Muscle layer of colon (tissue), 2 donors: ENCODE results near the gene PPP2R5D.
"Not testable (repeated sequence)": the region's sequence is repeated elsewhere in the genome, so short reads cannot be mapped to it uniquely, and the experiment has no call there.

Experiments used
- H3K27ac ChIP-seq: one replicate; pipeline ENCODE4 v1.7.0; 2013; ENCODE audit warnings: low read depth, mild to moderate bottlenecking, low read length, moderate library complexity
- H3K27me3 ChIP-seq, 2 donors: one replicate each; pipeline ENCODE4 v1.7.0; 2013; ENCODE audit warnings: low read length in 2 of 2, mild to moderate bottlenecking in 2 of 2; ENCODE audit not compliant: insufficient read depth in 2 of 2, control insufficient read depth in 1 of 2
- H3K36me3 ChIP-seq: one replicate; pipeline ENCODE4 v1.7.0; 2013; ENCODE audit warnings: mild to moderate bottlenecking, low read length; ENCODE audit not compliant: insufficient read depth
- H3K4me1 ChIP-seq: one replicate; pipeline ENCODE4 v1.7.0; 2013; ENCODE audit warnings: mild to moderate bottlenecking, low read length; ENCODE audit not compliant: insufficient read depth
- H3K4me3 ChIP-seq, 2 donors: one replicate each; pipeline ENCODE4 v1.7.0; 2013; ENCODE audit warnings: low read length in 2 of 2, low read depth in 1 of 2, mild to moderate bottlenecking in 1 of 2, moderate library complexity in 1 of 2
- H3K9ac ChIP-seq: one replicate; pipeline ENCODE4 v1.7.0; 2013; ENCODE audit warnings: low read length
- H3K9me3 ChIP-seq: one replicate; pipeline ENCODE4 v1.7.0; 2013; ENCODE audit warnings: mild to moderate bottlenecking, low read length
- donor health status: abdominal sarcoma.
- donor health status: Adenocarcinoma of cecum.

PPP2R5D gene

GRCh38 chr6:43036712-43037111 is 52.3 kb downstream of the PPP2R5D start:
- Histone ChIP-seq H3K27ac (no peak overlapping the region), H3K9ac (no peak overlapping the region)

GRCh38 chr6:43037197-43037596 is 52.8 kb downstream of the PPP2R5D start:
- no peaks in the 10 kb centered on the region for H3K27me3 ChIP-seq
- H3K4me1 ChIP-seq: peaks cover 3% of the 10 kb centered on the region
- H3K4me3 ChIP-seq: no peak overlapping the region
- no peak overlapping the region for H3K27ac ChIP-seq
- H3K9ac ChIP-seq: no peak overlapping the region
- H3K36me3 ChIP-seq: peaks cover 41% of the 10 kb centered on the region
- no peaks in the 10 kb centered on the region for H3K9me3 ChIP-seq

More at GRCh38 chr6:43036712-43037111, 52.3 kb downstream of the PPP2R5D start:
- Histone ChIP-seq H3K27me3 (no peaks in the 10 kb centered on the region), H3K36me3 (peaks cover 41% of the 10 kb centered on the region), H3K4me3 (no peak overlapping the region), H3K4me1 (peaks cover 3% of the 10 kb centered on the region), H3K9me3 (no peaks in the 10 kb centered on the region)

DNA sequence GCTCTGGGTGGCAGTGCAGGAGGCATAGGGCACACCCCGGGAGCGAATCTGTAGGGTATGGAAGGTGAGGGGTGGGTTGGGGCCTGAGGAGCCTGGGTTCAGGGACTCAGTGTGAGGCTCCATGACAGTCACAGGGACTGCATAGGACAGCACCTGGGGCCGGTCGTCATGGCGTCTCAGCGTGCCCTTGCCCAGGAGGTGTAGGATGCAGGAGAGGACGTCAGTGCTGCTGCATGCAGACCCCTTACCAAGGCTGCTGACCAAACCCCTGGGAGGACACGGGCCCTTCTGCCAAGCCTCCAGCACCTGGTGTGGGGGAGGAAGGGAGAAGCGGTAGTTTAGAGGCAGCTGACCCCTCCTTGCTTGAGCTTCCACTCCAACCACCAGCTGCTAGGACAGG is 53.3 kb downstream of the PPP2R5D start:
- no peaks in the 10 kb centered on the region for H3K9me3 ChIP-seq
- H3K36me3 ChIP-seq: peaks cover 41% of the 10 kb centered on the region
- no peaks in the 10 kb centered on the region for H3K27me3 ChIP-seq
- no peak overlapping the region for H3K27ac ChIP-seq
- peaks cover 3% of the 10 kb centered on the region for H3K4me1 ChIP-seq
- H3K9ac ChIP-seq: no peak overlapping the region
- H3K4me3 ChIP-seq: no peak overlapping the region

GRCh38 chr6:43038727-43039126 is 54.4 kb downstream of the PPP2R5D start:
- Histone ChIP-seq H3K4me3 (no peak overlapping the region), H3K27me3 (no peaks in the 10 kb centered on the region), H3K36me3 (peaks cover 36% of the 10 kb centered on the region), H3K4me1 (peaks cover 3% of the 10 kb centered on the region), H3K9ac (no peak overlapping the region), H3K27ac (no peak overlapping the region), H3K9me3 (no peaks in the 10 kb centered on the region)

GRCh38 chr6:43040542-43041257 is 56.3 kb downstream of the PPP2R5D start:
- Histone ChIP-seq H3K36me3 (peaks cover 35% of the 10 kb centered on the region), H3K27me3 (no peaks in the 10 kb centered on the region), H3K9me3 (no peaks in the 10 kb centered on the region), H3K27ac (no peak overlapping the region), H3K4me3 (no peak overlapping the region), H3K9ac (no peak overlapping the region), H3K4me1 (peaks cover 3% of the 10 kb centered on the region)

- not testable (repeated sequence) for H3K27me3 ChIP-seq, H3K27ac ChIP-seq, H3K4me1 ChIP-seq, H3K4me3 ChIP-seq, H3K9me3 ChIP-seq, H3K9ac ChIP-seq
- H3K36me3 ChIP-seq: peaks cover 42% of the 10 kb centered on the region
Measured at GRCh38 chr6:43041475-43041874, 57.1 kb downstream of the PPP2R5D start.

GRCh38 chr6:43043310-43043709 is 58.9 kb downstream of the PPP2R5D start:
- no peak overlapping the region for H3K9ac ChIP-seq
- peaks cover 28% of the 10 kb centered on the region for H3K36me3 ChIP-seq

DNA sequence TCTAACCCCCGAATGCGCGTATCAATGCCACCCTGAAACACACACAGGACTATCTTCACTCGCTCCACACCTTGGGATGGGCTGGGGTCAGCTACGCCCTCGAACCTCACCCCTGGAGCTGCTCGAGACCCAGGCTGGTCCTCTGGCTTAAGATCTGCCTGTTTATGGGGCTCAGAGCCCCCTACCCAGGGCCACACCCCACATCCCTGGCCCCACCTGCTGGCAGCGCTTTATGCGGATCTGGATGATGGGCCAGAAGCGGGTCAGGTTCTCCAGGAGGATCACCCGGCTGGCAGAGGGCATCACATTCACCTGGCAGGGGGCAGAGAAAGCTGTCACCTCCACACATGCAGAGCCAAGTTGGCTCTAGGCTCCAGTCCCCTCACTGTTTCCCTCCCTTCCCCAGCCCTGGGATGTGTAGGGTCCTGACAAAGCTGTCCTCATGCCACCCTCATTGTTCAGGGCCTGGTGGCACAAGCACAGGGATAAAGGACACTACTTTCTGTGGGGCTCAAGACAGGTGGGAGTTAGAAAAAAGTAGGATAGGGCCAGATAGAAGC is 61.1 kb downstream of the PPP2R5D start:
- Histone ChIP-seq H3K27me3 (no peaks in the 10 kb centered on the region), H3K36me3 (peaks cover 29% of the 10 kb centered on the region), H3K4me3 (no peak overlapping the region)

More at GRCh38 chr6:43043310-43043709, 58.9 kb downstream of the PPP2R5D start:
- Histone ChIP-seq H3K27me3 (no peaks in the 10 kb centered on the region), H3K4me1 (no peaks in the 10 kb centered on the region), H3K27ac (no peak overlapping the region), H3K4me3 (no peak overlapping the region), H3K9me3 (no peaks in the 10 kb centered on the region)

DNA sequence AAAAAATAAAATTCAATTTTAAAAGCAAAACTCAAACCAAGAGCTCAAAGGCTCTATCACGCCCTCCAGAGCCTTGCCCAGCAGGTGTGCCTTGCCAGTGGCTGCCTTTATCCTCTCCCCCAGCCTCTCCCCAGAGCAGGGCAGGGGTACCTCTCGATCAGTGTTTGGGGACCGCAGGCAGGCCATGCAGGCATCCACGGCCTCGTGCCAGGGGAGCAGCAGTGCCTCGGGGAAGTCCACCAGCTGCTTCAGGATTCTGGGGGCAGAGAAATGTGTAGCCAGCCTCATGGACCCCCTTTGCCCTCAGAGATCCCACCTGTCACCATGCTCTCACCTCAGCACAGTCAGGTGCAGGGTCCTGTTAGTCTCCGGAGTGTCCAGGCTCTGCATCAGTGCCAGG is 63.6 kb downstream of the PPP2R5D start:
- Histone ChIP-seq H3K27me3 (no peaks in the 10 kb centered on the region), H3K9ac (no peak overlapping the region), H3K36me3 (peaks cover 29% of the 10 kb centered on the region)

More for the DNA sequence above, 61.1 kb downstream of the PPP2R5D start:
- Histone ChIP-seq H3K4me1 (no peaks in the 10 kb centered on the region), H3K9ac (no peak overlapping the region), H3K9me3 (no peaks in the 10 kb centered on the region), H3K27ac (no peak overlapping the region)

DNA sequence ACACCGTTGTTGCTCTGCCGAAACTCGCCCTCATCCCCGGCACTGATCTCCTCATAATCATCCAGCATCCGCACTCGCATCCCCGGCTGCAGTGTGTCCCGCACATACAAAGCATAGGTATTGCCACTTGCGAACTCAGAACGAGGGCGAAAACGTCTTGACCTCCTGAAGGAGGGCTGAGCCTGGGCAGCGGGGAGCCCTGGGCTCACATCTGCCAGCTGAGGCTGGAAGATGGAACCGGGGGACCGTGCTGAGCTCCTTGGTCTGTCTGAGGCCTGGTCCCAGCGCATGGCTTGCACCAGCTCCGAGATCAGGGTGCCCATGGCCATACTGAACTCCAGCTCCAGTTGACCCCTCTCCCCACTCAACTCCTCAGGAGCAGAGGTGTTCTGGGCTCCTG is 66.6 kb downstream of the PPP2R5D start:
- H3K27me3 ChIP-seq: no peaks in the 10 kb centered on the region
- no peak overlapping the region for H3K9ac ChIP-seq
- H3K4me3 ChIP-seq: no peak overlapping the region
- no peaks in the 10 kb centered on the region for H3K9me3 ChIP-seq
- H3K27ac ChIP-seq: no peak overlapping the region
- H3K36me3 ChIP-seq: peaks cover 31% of the 10 kb centered on the region
- H3K4me1 ChIP-seq: peaks cover 19% of the 10 kb centered on the region

More for the DNA sequence above, 63.6 kb downstream of the PPP2R5D start:
- Histone ChIP-seq H3K4me1 (peaks cover 8% of the 10 kb centered on the region), H3K9me3 (no peaks in the 10 kb centered on the region), H3K4me3 (no peak overlapping the region), H3K27ac (no peak overlapping the region)

GRCh38 chr6:43052225-43052841 is 68.0 kb downstream of the PPP2R5D start:
- no peaks in the 10 kb centered on the region for H3K9me3 ChIP-seq
- no peaks in the 10 kb centered on the region for H3K27me3 ChIP-seq
- no peak overlapping the region for H3K4me3 ChIP-seq
- peak overlapping the region; percentile 97 for H3K27ac ChIP-seq
- H3K36me3 ChIP-seq: peaks cover 22% of the 10 kb centered on the region
- H3K4me1 ChIP-seq: peaks cover 19% of the 10 kb centered on the region
- no peak overlapping the region for H3K9ac ChIP-seq
